ENCODE measurements around the gene EXO1.
"Not testable (repeated sequence)": the region's sequence is repeated elsewhere in the genome, so short reads cannot be mapped to it uniquely, and the experiment has no call there.

Gene EXO1

GRCh38 chr1:241847796-241848685 is at the start of gene EXO1:
TSS of gene EXO1 (plus strand) at chr1:241848204. CDS start at chr1:241850426, 2,222 bp downstream.
- DNase-seq (ENCODE audit: low read depth in 2 of 2) = peak; percentile 81 to 86

- no peak for DNase-seq (ENCODE audit: low read depth in 2 of 2)
These were observed 48.6 kb upstream of the EXO1 start for GRCh38 chr1:241799416-241799815.

GRCh38 chr1:241800640-241801039 is 47.4 kb upstream of the EXO1 start:
- no peak for DNase-seq (ENCODE audit: low read depth in 2 of 2)

- DNase-seq (ENCODE audit: low read depth in 2 of 2) = no peak
These were observed 45.1 kb upstream of the EXO1 start for GRCh38 chr1:241802863-241803262.

GRCh38 chr1:241804706-241805105 is 43.3 kb upstream of the EXO1 start:
- DNase-seq (ENCODE audit: low read depth in 2 of 2) = not testable (repeated sequence)

GRCh38 chr1:241808265-241808664 is 39.7 kb upstream of the EXO1 start:
- DNase-seq (ENCODE audit: low read depth in 2 of 2) = no peak

GRCh38 chr1:241810769-241811405 is 37.1 kb upstream of the EXO1 start:
- no peak for DNase-seq (ENCODE audit: low read depth in 2 of 2)

GRCh38 chr1:241813768-241814320 is 34.2 kb upstream of the EXO1 start:
- DNase-seq (ENCODE audit: low read depth in 2 of 2) = no peak

- DNase-seq (ENCODE audit: low read depth in 2 of 2) = peak in 1 of 2 experiments; percentile 20
These were observed 32.0 kb upstream of the EXO1 start for GRCh38 chr1:241816008-241816407.

- DNase-seq (ENCODE audit: low read depth in 2 of 2) = peak; percentile 80
These were observed 30.6 kb upstream of the EXO1 start for GRCh38 chr1:241817331-241817792.

- no peak for DNase-seq (ENCODE audit: low read depth in 2 of 2)
These were observed 29.9 kb upstream of the EXO1 start for GRCh38 chr1:241817956-241818612.

GRCh38 chr1:241819340-241819866 is 28.6 kb upstream of the EXO1 start:
- no peak for DNase-seq (ENCODE audit: low read depth in 2 of 2)

GRCh38 chr1:241821363-241821762 is 26.6 kb upstream of the EXO1 start:
- peak; percentile 45 to 53 for DNase-seq (ENCODE audit: low read depth in 2 of 2)

- peak in 1 of 2 experiments; percentile 27 for DNase-seq (ENCODE audit: low read depth in 2 of 2)
These were observed 25.2 kb upstream of the EXO1 start for GRCh38 chr1:241822846-241823245.

- no peak for DNase-seq (ENCODE audit: low read depth in 2 of 2)
These were observed 24.1 kb upstream of the EXO1 start for GRCh38 chr1:241823925-241824324.

- no peak for DNase-seq (ENCODE audit: low read depth in 2 of 2)
These were observed 22.4 kb upstream of the EXO1 start for GRCh38 chr1:241825581-241825980.

GRCh38 chr1:241826613-241827012 is 21.4 kb upstream of the EXO1 start:
- DNase-seq (ENCODE audit: low read depth in 2 of 2) = not testable (repeated sequence)

GRCh38 chr1:241827264-241827663 is 20.7 kb upstream of the EXO1 start:
- DNase-seq (ENCODE audit: low read depth in 2 of 2) = no peak

GRCh38 chr1:241828463-241829021 is 19.5 kb upstream of the EXO1 start:
- DNase-seq (ENCODE audit: low read depth in 2 of 2) = peak; percentile 39 to 43

GRCh38 chr1:241829468-241829867 is 18.5 kb upstream of the EXO1 start:
- DNase-seq (ENCODE audit: low read depth in 2 of 2) = no peak

- DNase-seq (ENCODE audit: low read depth in 2 of 2) = peak; percentile 26 to 43
These were observed 13.1 kb upstream of the EXO1 start for GRCh38 chr1:241834733-241835377.

All from fibroblast of skin of left quadriceps (primary cell).